ENCODE data around the gene ZNF385B. TPM values are rescaled to one million over a fixed set of nuclear protein-coding genes. Genes with fewer than 3 reads are reported as not detected.
A peak's percentile ranks its signal among the peaks of the same experiment; 100 is the strongest.

ZNF385B gene
- total RNA-seq, 1 donor from 2014 or later = not detected

GRCh38 chr2:179855673-179856072 lies 5.7 kb downstream of the ZNF385B start:
- DNase-seq = no peak

- no peak for DNase-seq
These were observed 6.5 kb downstream of the ZNF385B start for GRCh38 chr2:179854891-179855290.

DNA sequence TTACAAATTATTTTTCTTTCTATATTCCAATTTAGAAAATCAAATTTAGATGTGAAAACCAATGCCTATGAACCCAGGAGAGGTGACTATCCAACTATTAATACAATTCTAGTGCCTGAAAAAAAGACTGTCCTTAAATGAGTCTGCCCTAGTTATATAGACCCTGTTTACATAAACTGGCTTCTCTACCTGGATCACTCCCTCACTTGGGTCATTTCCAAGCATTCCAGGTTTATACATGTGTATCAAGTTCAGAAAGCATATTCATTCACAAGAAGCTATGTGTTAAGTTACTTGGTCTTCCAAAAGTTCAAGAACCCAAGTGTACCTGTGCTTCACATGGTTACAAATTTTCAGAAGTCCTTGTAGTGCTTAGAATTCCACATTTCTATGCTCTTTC lies 8.3 kb downstream of the ZNF385B start:
- no peak for DNase-seq

DNA sequence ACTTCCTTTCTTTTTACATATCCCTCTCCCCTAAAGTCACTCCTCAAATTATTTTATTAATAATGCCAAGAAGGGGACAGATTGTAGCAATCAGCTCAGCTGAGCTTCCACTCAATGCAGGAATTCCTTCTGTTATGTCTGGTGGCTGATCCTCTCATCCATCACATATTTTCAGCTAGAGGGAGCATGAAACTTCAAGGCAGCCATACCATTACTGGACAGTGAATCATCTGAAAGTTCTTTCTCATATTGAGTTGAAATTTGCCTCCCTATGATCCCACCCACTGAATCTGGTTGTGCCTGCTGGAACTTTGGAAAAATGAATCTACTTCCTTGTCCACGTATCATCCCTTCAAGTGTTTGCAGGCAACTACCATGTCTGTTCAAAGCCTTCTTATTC lies 11.2 kb downstream of the ZNF385B start:
- DNase-seq = no peak

GRCh38 chr2:179849719-179850118 lies 11.7 kb downstream of the ZNF385B start:
- no peak for DNase-seq

DNA sequence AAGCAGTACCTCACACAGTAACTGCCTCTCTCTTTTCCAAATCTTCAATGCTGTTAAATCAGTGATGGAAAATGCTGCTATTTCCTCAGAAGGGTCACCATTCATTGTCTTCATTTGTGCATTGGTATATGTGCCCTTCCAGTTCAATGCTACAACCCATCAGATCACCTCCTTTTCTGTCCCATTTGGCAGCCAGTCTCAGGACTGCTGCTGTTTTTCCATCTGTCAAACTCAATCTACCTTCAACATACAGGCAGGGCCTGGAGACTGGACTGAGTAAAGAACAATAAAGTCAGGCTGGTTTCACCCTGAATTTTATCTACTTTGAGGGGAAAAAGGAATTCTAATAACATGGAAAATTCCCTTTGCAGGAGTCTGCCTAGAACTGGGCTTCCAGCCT lies 17.9 kb downstream of the ZNF385B start:
- no peak for DNase-seq

DNA sequence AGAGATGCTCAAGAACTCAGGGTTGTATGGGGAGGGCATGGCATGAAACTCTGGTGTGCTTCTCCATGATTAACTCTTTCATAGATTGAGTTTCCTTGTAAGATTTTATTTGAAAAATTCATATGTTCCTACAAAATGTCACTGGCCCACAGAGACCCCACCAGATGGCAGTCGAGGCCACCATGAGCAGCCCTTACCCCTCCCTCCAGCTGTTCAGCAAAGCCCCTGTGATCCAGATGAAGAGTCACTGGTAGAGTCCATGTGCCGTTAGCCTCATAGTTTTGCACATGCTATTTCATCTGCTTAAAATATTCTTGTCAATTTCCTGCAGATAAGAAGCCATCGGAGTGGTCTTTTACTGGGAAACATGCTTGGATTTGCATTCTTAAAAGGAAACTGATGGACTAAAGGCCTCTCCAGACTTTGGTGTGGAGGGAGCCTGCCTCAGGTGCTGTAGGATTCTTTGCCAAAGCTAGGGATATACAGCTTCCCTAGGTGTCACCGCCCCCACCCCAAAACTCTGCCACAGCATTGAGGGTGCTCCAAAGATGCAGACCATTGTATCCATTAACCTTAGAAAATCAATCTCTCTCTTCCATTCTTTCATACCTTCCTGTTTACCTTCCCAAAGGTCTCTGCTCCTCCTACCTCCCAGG lies 18.8 kb downstream of the ZNF385B start:
- peak; percentile 43 for DNase-seq

DNA sequence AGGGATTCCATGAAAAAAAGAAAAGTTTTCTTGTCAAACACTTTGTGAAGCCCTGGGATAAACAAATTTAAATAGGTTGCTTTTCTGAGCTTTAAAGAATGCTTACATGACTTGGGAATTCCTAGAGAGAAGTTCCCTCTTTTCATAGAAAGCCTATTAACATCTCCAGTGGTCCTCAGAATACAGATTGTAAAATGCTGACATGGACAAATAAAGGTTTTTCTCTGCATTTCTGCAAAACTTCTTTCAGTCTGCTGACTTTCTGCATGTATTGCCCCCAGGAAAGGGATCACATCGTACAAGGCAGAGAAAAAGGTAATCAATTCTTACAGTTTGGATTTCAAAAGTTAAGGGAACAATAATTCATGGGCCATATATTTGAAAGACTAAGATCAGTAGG lies 20.6 kb downstream of the ZNF385B start:
- no peak for DNase-seq

- no peak for DNase-seq
These were observed 24.0 kb downstream of the ZNF385B start for GRCh38 chr2:179837408-179837807.

GRCh38 chr2:179830043-179830787 lies 31.2 kb downstream of the ZNF385B start:
- DNase-seq = no peak

- DNase-seq = no peak
These were observed 35.1 kb downstream of the ZNF385B start for GRCh38 chr2:179826297-179826696.

DNA sequence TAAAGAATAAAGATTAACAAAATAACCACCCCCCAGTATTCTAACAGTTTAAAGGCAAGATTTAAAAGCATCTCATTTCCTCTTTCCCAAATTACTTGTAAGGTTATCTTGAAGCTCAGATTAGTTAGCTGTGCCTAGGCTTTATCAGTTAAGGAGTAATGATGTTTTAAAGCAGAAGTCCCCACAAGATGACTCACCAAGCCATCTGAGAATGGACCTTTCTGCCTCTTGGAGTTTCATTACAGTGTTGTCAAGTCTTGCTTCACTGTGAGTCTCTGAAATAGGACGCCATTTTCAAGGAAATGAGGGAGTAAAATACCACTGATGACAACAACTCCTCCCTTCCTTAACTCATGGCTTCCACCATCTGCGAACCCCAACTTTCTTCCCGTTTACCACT lies 35.9 kb downstream of the ZNF385B start:
- DNase-seq = no peak

DNA sequence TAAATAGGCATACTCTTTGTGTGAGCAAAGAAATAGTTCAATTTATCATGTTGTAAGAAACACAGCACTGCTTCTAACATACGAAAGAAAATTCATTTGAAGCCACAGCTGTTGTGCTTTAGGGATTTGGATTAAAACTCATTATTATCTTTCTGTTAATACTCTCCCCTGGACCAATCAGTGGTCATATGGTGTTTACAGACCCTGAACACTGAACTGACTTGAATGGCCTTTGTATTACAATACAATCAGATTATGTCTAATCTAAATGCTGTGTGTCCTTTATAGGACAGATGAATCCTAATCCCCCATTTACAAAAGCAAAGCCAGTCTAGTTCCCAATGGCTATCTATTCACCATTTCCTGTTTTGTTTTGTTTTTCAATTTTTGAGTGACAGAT lies 36.5 kb downstream of the ZNF385B start:
- no peak for DNase-seq

DNA sequence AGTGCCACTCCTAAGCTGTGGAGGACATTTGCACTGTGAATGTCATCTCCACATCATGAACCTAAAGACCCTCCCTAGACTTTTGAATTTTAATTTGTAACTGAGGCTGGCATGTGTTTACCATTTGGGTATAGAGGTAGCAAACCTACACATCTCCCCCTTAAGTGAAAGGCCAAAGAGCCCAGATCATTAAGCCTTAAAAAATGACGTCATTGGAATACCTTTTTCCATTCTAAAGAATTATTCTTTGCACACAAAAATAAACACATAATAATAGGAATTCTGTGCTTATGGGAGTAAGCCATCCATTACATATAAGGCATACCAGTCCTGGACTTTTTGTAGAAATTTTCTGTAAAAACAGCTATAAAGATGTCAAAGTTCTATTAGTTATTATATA lies 38.9 kb downstream of the ZNF385B start:
- no peak for DNase-seq

- DNase-seq = peak; percentile 29
These were observed 42.9 kb downstream of the ZNF385B start for GRCh38 chr2:179818546-179818945.

- DNase-seq = no peak
These were observed 44.1 kb downstream of the ZNF385B start for GRCh38 chr2:179817181-179817841.

GRCh38 chr2:179814050-179814449 lies 47.4 kb downstream of the ZNF385B start:
- DNase-seq = no peak

- DNase-seq = no peak
These were observed 48.9 kb downstream of the ZNF385B start for GRCh38 chr2:179812501-179812900.

DNA sequence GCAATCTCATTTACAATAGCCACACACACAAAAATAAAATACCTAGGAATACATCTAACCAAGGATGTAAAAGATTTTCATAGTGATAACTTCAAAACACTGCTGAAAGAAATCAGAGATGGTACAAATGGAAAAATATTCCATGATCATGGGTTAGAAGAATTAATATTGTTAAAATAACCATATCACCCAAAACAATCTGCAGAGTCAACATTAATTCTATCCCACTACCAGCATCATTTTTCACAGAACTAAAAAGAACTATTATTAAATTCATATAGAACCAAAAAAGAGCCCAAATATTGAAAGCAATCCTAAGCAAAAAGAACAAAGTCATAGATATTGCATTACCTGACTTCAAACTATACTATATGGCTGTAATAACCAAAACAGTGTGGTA lies 50.4 kb downstream of the ZNF385B start:
- no peak for DNase-seq

DNA sequence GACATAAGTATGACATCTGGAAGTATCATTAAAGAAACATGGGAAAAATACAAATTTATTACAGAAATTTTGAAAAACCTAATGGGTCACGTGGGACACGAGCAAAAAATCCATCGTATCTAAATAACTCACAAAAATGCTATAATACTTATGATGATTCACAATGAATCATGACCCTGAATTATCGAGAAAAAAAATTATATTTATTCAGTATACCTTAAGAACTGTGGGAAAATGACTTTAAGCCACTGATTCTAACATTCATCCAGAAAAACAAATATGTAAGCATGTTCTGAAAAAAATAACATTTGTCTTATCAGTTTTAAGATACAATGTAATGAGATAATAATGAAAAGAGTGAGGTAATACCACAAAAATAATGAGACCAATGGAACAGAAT lies 51.8 kb downstream of the ZNF385B start:
- no peak for DNase-seq

DNA sequence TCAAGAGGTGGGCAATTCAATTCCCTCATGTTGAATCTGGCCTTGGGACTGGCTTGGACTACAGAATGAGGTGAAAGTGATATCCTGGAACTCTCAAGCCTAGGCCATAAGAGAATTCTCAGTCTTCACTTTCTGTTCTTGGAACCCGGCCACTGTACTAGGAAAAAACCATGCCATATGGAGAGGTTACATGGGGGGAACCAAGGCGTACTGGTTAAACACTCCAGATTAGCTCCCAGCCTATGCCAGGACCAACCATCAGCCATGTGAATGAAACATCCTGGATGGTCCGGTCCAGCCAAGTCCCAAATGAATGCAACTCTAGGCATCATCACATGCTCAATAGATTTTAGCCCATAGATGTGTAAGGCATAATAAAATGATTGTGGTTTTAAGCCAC lies 56.4 kb downstream of the ZNF385B start:
- DNase-seq = no peak

DNA sequence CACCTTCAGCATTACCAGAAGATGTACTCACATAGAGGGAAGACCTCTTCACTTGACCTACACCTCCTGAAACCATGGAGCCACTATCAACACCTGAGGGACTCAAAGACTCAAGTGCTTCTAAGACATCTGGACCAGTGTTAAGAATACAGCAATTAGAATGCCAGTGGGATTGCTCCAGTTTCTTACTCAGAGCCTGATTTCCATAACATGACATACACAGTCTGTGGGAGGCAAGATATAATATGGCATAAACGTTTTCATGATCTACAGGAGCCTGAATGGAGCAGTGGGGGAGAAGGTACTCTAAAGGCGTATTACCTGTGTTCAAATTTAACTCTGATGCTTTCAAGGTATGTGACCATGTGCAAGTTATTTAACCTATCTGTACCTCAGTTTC lies 57.2 kb downstream of the ZNF385B start:
- DNase-seq = no peak

GRCh38 chr2:179802051-179802882 lies 59.1 kb downstream of the ZNF385B start:
- DNase-seq = no peak

All from dermis blood vessel endothelial cell (primary cell).